OCI-LY3 (cell line): ENCODE measurements around the gene EDEM3.

Experiments used
- EZH2phosphoT487 ChIP-seq: fragments of 200-600 bp; shearing (Covaris generic); IDR thresholded peaks from 2 replicates; pipeline ENCODE4 v1.6.1; 2018; ENCODE audit warnings: antibody characterized with exemption, mixed run types, low read depth
- TF ChIP-seq, protein P1 (sequence below): fragments of 200-600, 300-600 bp; sonication (generic); IDR thresholded peaks from 2 replicates; pipeline ENCODE4 v1.5.1; 2014; ENCODE audit warnings: antibody characterized with exemption, low read length, low read depth

DNA sequence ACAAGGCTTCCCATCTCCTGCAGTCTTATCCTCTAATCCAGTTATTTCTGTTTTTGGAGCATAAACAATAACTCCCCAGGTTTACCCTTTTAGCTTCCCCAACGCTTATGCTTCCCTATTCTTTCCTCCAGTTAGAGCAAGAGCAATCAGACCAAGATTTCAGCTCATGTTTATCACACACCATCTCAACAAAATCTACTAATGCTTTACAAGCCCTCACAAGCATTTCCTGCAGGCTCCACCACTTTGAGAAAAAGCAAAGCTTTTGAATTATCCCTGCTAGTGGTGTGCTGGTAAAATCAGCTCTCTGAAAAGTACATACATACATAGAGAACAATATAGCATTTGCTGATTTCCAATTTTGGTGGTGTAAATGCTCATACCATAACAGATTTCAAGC, 92.9 kb downstream of the EDEM3 start:
- TF ChIP-seq, protein P1, sequence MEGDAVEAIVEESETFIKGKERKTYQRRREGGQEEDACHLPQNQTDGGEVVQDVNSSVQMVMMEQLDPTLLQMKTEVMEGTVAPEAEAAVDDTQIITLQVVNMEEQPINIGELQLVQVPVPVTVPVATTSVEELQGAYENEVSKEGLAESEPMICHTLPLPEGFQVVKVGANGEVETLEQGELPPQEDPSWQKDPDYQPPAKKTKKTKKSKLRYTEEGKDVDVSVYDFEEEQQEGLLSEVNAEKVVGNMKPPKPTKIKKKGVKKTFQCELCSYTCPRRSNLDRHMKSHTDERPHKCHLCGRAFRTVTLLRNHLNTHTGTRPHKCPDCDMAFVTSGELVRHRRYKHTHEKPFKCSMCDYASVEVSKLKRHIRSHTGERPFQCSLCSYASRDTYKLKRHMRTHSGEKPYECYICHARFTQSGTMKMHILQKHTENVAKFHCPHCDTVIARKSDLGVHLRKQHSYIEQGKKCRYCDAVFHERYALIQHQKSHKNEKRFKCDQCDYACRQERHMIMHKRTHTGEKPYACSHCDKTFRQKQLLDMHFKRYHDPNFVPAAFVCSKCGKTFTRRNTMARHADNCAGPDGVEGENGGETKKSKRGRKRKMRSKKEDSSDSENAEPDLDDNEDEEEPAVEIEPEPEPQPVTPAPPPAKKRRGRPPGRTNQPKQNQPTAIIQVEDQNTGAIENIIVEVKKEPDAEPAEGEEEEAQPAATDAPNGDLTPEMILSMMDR: no peak
- TF ChIP-seq EZH2phosphoT487: no peak
